HuH-7 (cell line): Measurements from ENCODE around the gene ABHD16A.
"Not testable (repeated sequence)": the region's sequence is repeated elsewhere in the genome, so short reads cannot be mapped to it uniquely, and the experiment has no call there.

ENCODE experiments used
- DNase-seq: peaks from one replicate; pipeline ENCODE4 v3.0.0; 2011; ENCODE audit warnings: low spot score

ABHD16A gene

GRCh38 chr6:31713991-31714684 is 11.0 kb upstream of the ABHD16A start:
- DNase-seq = no peak

- no peak for DNase-seq
These were observed 10.3 kb upstream of the ABHD16A start for GRCh38 chr6:31713465-31713864.

- no peak for DNase-seq
These were observed 9.2 kb upstream of the ABHD16A start for GRCh38 chr6:31712296-31712695.

- DNase-seq = no peak
These were observed 8.1 kb upstream of the ABHD16A start for GRCh38 chr6:31711233-31711632.

GRCh38 chr6:31710523-31711219 is 7.5 kb upstream of the ABHD16A start:
- no peak for DNase-seq

- not testable (repeated sequence) for DNase-seq
These were observed 6.0 kb upstream of the ABHD16A start for GRCh38 chr6:31709157-31709556.

GRCh38 chr6:31708224-31708623 is 5.1 kb upstream of the ABHD16A start:
- no peak for DNase-seq

- DNase-seq = no peak
These were observed 4.6 kb upstream of the ABHD16A start for GRCh38 chr6:31707701-31708100.

- DNase-seq = no peak
These were observed 3.5 kb upstream of the ABHD16A start, which contains the start of gene LY6G6F for GRCh38 chr6:31706599-31706998. Gene LY6G6F, plus strand, starts transcription at chr6:31706866. Its CDS starts 41 bp downstream, at chr6:31706907.

GRCh38 chr6:31705931-31706330 is 2.8 kb upstream of the ABHD16A start:
- DNase-seq = no peak

- DNase-seq = no peak
These were observed 712 bp downstream of the ABHD16A start for GRCh38 chr6:31702405-31702818.

GRCh38 chr6:31701666-31702404 is 1.3 kb downstream of the ABHD16A start:
- DNase-seq = no peak

- DNase-seq = no peak
These were observed 2.3 kb downstream of the ABHD16A start for GRCh38 chr6:31700740-31701401.

- DNase-seq = no peak
These were observed 5.6 kb downstream of the ABHD16A start for GRCh38 chr6:31697555-31697954.

GRCh38 chr6:31693535-31693934 is 9.6 kb downstream of the ABHD16A start:
- DNase-seq = no peak

GRCh38 chr6:31692886-31693285 is 10.2 kb downstream of the ABHD16A start:
- DNase-seq = no peak

GRCh38 chr6:31692353-31692752 is 10.8 kb downstream of the ABHD16A start:
- DNase-seq = no peak

- DNase-seq = no peak
These were observed 11.5 kb downstream of the ABHD16A start for GRCh38 chr6:31691564-31692108.

GRCh38 chr6:31691078-31691463 is 12.1 kb downstream of the ABHD16A start:
- DNase-seq = no peak

GRCh38 chr6:31690231-31691077 is 12.7 kb downstream of the ABHD16A start:
- peak; percentile 76 for DNase-seq
